ENCODE results near the gene MEX3A. TPM values are rescaled to one million over a fixed set of nuclear protein-coding genes. Genes with fewer than 3 reads are reported as not detected.

Gene MEX3A
- total and polyA plus RNA-seq, 10 of the 15 experiments (the other 5 are each of a cell fraction or from before 2014, with no cell fraction given): 0.11 to 5.1 (median 1.7) TPM

GRCh38 chr1:156096640-156097391, 14.6 kb upstream of the MEX3A start (continued):
- no peak for TF ChIP-seq CEBPB (IDR thresholded peaks at IDR 0.05; ENCODE audit: borderline replicate concordance in 1 of 2, low read depth in 2 of 2, low read length in 2 of 2)
- peak; percentile 70; the same call in 1 of the 2 replicates for TF ChIP-seq ZBTB40 (IDR thresholded peaks at IDR 0.05; ENCODE audit: borderline replicate concordance)
- TF ChIP-seq ZNF687 (IDR thresholded peaks at IDR 0.05): peak; percentile 50
- TF ChIP-seq NR2C1 (IDR thresholded peaks at IDR 0.05): no peak
- TF ChIP-seq FOS (IDR thresholded peaks at IDR 0.05; ENCODE audit: borderline replicate concordance, extremely low read depth, insufficient read length): no peak
- TF ChIP-seq MTA3 (IDR thresholded peaks at IDR 0.05; ENCODE audit: borderline replicate concordance, low read length): no peak
- TF ChIP-seq TCF7 (IDR thresholded peaks at IDR 0.05; ENCODE audit: borderline replicate concordance): peak; percentile 79; the same call in 1 of the 2 replicates
- peak; percentile 91 for TF ChIP-seq GATAD2B (conservative IDR thresholded peaks at IDR 0.05; ENCODE audit: low read depth)
- TF ChIP-seq SPI1 (IDR thresholded peaks at IDR 0.05; ENCODE audit: borderline replicate concordance, insufficient read depth, low read depth, low read length): peak; percentile 72; the same call in 1 of the 2 replicates
- TF ChIP-seq HDAC6 (IDR thresholded peaks at IDR 0.05; ENCODE audit: unreplicated experiment): no peak
- TF ChIP-seq RBBP5 (conservative IDR thresholded peaks at IDR 0.05): no peak
- TF ChIP-seq BRCA1 (IDR thresholded peaks at IDR 0.05; ENCODE audit: low read depth, low read length): no peak
- no peak for TF ChIP-seq HCFC1 (IDR thresholded peaks at IDR 0.05; ENCODE audit: low read length)
- no peak for TF ChIP-seq RUNX3 (IDR thresholded peaks at IDR 0.05; ENCODE audit: low read length)
- peak; percentile 76; the same call in 1 of the 2 replicates for TF ChIP-seq TCF12 (IDR thresholded peaks at IDR 0.05; ENCODE audit: low read depth, low read length)
- TF ChIP-seq RB1 (IDR thresholded peaks at IDR 0.05; ENCODE audit: borderline replicate concordance): no peak
- TF ChIP-seq NFYA (IDR thresholded peaks at IDR 0.05; ENCODE audit: borderline replicate concordance, low read depth, low read length): no peak
- TF ChIP-seq IRF5 (IDR thresholded peaks at IDR 0.05; ENCODE audit: borderline replicate concordance): peak; percentile 76; the same call in 1 of the 2 replicates
- TF ChIP-seq JUND (IDR thresholded peaks at IDR 0.05; ENCODE audit: low read depth, low read length): no peak
- TF ChIP-seq TBL1XR1 (IDR thresholded peaks at IDR 0.05; ENCODE audit: low read depth, low read length): peak; percentile 98
- peak; percentile 92 for TF ChIP-seq MTA2 (IDR thresholded peaks at IDR 0.05; ENCODE audit: low read depth)
- peak; percentile 90 for TF ChIP-seq ATF7 (IDR thresholded peaks at IDR 0.05; ENCODE audit: low read depth)

Measured in GM12878 (cell line).